Measurements from ENCODE around the gene WDR44.

WDR44 gene

DNA sequence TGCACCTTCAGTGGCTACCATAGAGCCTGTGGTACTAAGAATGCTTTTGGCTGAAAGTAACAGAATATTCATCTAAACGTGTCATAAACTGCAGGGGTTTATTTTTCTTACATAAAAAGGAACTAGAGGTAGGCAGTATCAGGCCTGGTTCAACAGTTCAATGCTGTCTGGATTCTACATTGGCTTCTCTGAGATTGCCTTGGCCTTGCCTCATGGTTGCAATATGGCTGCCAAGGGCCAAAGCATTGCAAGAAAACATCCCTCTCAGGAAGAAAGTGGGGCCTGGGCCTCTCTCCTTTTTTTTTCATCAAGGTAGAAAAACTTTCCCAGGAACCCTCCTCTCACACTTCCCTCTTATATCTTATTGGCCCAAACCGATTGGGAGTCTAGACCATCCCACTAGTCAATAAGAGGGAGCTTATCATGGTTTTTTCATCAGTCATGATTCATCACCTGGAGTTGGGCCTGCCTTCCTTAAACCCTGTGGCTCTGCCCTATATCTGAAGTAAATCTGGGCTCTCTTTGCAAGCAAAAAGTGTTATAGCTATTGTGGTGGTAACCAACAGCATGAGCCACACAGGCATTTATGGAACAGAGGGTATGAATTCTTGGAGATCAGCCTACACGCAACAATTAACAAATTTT is 147.9 kb downstream of the WDR44 start:
- H3K4me3 ChIP-seq (replicated peaks; ENCODE audit: low read depth, low read length), result no peak overlapping the region
- H3K36me3 ChIP-seq (ENCODE audit: control insufficient read depth, insufficient read depth, low read length), result no peaks in the 10 kb centered on the region
- H3K27me3 ChIP-seq (replicated peaks; ENCODE audit: control insufficient read depth, insufficient read depth, low read length), result no peaks in the 10 kb centered on the region
- TF ChIP-seq, protein P1, sequence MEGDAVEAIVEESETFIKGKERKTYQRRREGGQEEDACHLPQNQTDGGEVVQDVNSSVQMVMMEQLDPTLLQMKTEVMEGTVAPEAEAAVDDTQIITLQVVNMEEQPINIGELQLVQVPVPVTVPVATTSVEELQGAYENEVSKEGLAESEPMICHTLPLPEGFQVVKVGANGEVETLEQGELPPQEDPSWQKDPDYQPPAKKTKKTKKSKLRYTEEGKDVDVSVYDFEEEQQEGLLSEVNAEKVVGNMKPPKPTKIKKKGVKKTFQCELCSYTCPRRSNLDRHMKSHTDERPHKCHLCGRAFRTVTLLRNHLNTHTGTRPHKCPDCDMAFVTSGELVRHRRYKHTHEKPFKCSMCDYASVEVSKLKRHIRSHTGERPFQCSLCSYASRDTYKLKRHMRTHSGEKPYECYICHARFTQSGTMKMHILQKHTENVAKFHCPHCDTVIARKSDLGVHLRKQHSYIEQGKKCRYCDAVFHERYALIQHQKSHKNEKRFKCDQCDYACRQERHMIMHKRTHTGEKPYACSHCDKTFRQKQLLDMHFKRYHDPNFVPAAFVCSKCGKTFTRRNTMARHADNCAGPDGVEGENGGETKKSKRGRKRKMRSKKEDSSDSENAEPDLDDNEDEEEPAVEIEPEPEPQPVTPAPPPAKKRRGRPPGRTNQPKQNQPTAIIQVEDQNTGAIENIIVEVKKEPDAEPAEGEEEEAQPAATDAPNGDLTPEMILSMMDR (IDR thresholded peaks at IDR 0.05; ENCODE audit: insufficient read depth, low read length, poor library complexity, severe bottlenecking), result no peak
- no peak for DNase-seq (ENCODE audit: extremely low read depth, insufficient read length)

DNA sequence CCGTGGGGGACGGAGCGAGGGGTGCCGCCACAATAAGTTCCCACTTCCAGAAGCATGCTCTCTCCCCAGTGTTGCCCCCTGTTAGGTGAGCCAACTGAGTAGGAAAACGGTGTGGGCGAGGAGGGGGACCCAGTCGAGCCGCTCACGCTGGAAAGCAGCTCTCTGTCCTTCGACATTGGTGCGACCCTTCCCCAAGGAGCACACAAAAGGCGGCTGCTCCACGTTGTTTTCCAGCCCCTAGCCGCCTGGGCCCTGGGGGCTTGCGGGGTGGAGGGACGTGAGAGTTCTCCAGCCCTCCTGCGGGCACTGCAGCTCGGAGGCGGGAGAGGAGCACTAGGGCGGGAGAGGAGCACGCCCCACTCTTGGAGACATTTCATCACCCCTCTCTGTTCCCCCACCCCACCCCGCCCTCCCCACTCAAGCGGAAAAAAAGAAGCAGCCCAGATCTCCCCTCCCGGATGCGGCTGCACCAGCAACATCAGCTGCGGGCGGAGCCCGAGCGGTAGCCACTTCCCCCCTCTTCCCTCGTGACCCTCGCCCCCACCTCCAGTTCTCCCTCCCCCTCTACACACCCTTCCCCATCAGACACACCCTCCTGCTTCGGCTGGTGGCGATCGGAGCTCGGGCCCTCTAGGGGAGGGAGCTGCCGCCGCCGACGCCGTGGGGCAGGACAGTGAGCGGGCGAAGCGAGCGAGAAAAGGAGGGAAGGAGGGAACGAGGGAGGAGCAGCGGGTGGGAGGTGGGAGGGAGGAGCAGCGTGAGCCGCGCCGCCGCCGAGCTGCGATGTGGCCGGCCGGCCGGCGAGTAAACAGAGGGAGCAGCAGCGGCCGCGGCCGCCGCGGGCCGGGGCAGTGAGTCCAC is 149.4 kb downstream of the WDR44 start, which contains the start of gene DOCK11:
Gene DOCK11, plus strand, starts transcription at position 755 of the 861 bp plus-strand sequence. CDS start 157 bp downstream, outside the sequence.
- peak within 1 kb of the TSS; percentile 74 for H3K4me3 ChIP-seq (replicated peaks; ENCODE audit: low read depth, low read length)
- no peaks in the 10 kb centered on the region for H3K36me3 ChIP-seq (ENCODE audit: control insufficient read depth, insufficient read depth, low read length)
- peak; percentile 87 for DNase-seq (ENCODE audit: extremely low read depth, insufficient read length)
- TF ChIP-seq, protein P1 (IDR thresholded peaks at IDR 0.05; ENCODE audit: insufficient read depth, low read length, poor library complexity, severe bottlenecking), result no peak
- H3K27me3 ChIP-seq (replicated peaks; ENCODE audit: control insufficient read depth, insufficient read depth, low read length), result no peaks in the 10 kb centered on the region

DNA sequence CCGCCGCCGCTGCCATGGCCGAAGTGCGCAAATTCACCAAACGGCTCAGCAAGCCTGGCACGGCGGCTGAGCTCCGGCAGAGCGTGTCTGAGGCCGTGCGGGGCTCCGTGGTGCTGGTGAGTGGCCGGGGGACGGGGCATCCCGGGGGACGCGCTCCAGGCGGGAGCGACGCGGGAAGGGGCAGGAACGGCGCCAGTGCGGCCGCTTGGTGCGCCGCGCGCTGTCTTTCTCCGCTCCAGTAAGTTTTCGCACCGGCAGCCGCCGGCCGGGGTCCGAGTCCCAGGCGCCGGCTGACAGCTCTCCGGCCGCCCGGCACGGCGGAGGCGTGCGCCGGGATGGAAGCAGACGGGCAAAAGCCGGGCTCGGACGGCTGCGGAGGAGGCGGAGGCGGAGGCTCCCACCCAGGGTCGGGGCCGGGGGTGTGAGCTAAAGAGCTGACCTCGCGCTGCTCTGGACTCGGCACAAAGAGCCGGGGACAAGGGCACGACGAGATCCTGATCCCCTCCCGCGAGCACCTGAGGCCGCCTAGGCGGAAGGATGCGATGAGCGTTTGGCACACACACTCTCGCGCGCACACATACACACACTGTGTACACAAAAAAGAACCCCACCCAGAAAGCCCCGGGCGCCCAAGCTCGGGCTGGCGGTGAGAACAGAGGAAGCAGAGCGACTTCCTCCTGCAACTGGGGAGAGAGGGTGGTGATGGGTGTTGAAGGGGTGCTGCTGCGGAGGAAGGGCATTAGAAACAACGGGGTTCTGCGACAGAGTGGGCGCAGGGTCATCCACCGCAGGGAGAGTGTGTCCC is 150.3 kb downstream of the WDR44 start:
- TF ChIP-seq, protein P1 (IDR thresholded peaks at IDR 0.05; ENCODE audit: insufficient read depth, low read length, poor library complexity, severe bottlenecking), result no peak
- DNase-seq (ENCODE audit: extremely low read depth, insufficient read length), result peak; percentile 79
- H3K27me3 ChIP-seq (replicated peaks; ENCODE audit: control insufficient read depth, insufficient read depth, low read length), result no peaks in the 10 kb centered on the region
- H3K4me3 ChIP-seq (replicated peaks; ENCODE audit: low read depth, low read length), result peak overlapping the region; percentile 74
- H3K36me3 ChIP-seq (ENCODE audit: control insufficient read depth, insufficient read depth, low read length), result no peaks in the 10 kb centered on the region

DNA sequence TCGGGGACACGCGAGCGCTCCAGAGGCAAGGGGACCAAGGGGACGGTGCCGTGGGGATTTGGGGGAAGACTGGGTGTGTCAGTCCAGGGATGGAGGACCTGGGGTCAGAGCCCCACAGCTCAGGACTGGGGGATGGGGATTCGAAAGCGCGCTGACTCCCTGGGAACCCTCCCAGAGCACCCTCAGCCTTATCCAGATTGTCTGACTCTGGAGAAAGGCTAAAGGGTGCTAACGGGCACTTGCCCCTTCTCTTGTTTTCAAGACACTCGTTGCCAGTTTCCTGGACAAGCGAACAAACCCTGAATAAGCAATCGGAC is 150.8 kb downstream of the WDR44 start:
- no peak for DNase-seq (ENCODE audit: extremely low read depth, insufficient read length)
- Histone ChIP-seq H3K27me3 (replicated peaks; ENCODE audit: control insufficient read depth, insufficient read depth, low read length) (no peaks in the 10 kb centered on the region), H3K4me3 (replicated peaks; ENCODE audit: low read depth, low read length) (peak overlapping the region; percentile 74), H3K36me3 (ENCODE audit: control insufficient read depth, insufficient read depth, low read length) (no peaks in the 10 kb centered on the region)
- TF ChIP-seq, protein P1 (IDR thresholded peaks at IDR 0.05; ENCODE audit: insufficient read depth, low read length, poor library complexity, severe bottlenecking), result no peak

DNA sequence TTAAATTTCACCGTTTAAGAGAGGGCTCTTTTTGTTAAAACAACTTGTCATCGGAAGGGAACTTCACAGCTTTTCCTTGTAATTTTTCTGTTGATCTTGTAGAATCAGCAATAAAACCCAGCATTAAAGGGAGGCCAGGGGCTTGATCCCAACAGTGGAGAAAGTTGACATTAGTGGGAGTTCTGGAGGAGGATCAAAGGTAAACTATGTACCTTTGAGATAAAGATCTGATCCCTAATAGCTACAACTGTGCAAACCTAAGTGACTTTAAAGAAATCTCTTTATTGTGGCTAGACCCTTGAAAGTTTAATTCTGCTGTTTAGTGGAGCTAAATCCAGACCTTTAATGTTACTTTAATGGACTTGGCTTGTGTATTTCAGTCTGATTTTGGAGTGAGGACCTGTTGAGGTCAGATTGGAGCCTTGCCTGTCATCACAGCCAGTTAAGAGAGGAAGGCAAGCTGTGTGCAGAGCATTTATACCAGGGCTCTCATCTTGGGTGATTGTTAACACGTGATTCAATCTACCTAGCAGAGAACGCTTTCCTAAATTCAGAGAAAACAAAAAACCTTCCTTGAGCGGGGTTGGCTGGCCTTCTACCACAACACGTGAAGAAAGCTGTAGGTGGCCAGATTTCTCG is 151.4 kb downstream of the WDR44 start:
- H3K4me3 ChIP-seq (replicated peaks; ENCODE audit: low read depth, low read length), result peak overlapping the region; percentile 74
- H3K36me3 ChIP-seq (ENCODE audit: control insufficient read depth, insufficient read depth, low read length), result no peaks in the 10 kb centered on the region
- H3K27me3 ChIP-seq (replicated peaks; ENCODE audit: control insufficient read depth, insufficient read depth, low read length), result no peaks in the 10 kb centered on the region
- no peak for DNase-seq (ENCODE audit: extremely low read depth, insufficient read length)
- TF ChIP-seq, protein P1 (IDR thresholded peaks at IDR 0.05; ENCODE audit: insufficient read depth, low read length, poor library complexity, severe bottlenecking), result no peak
